ES-I3 (cell line): ENCODE data around the gene THRAP3.

Experiments
- H3K36me3 ChIP-seq: 2 replicates; pipeline ENCODE4 v1.6.1; 2013; ENCODE audit warnings: mild to moderate bottlenecking, low read length, control low read depth, moderate library complexity; ENCODE audit not compliant: insufficient read depth
- H3K4me1 ChIP-seq: 2 replicates; pipeline ENCODE4 v1.6.1; 2013; ENCODE audit warnings: mild to moderate bottlenecking, control low read depth, low read length; ENCODE audit not compliant: insufficient read depth
- H3K9ac ChIP-seq: 2 replicates; pipeline ENCODE4 v1.6.1; 2013; ENCODE audit warnings: low read depth, mild to moderate bottlenecking, low read length, moderate library complexity
- H3K9me3 ChIP-seq: 2 replicates; pipeline ENCODE4 v1.6.1; 2013; ENCODE audit warnings: mild to moderate bottlenecking, low read length, moderate library complexity; ENCODE audit not compliant: control insufficient read depth, insufficient read depth

THRAP3 gene

GRCh38 chr1:36286802-36287201, 62.6 kb downstream of the THRAP3 start:
- Histone ChIP-seq H3K4me1 (no peaks in the 10 kb centered on the region), H3K9ac (no peak overlapping the region), H3K9me3 (no peaks in the 10 kb centered on the region), H3K36me3 (peaks cover 48% of the 10 kb centered on the region)

GRCh38 chr1:36287595-36287994, 63.4 kb downstream of the THRAP3 start:
- Histone ChIP-seq H3K36me3 (peaks cover 53% of the 10 kb centered on the region), H3K4me1 (no peaks in the 10 kb centered on the region), H3K9ac (no peak overlapping the region), H3K9me3 (no peaks in the 10 kb centered on the region)

GRCh38 chr1:36295390-36295789, 71.1 kb downstream of the THRAP3 start:
- no peaks in the 10 kb centered on the region for H3K4me1 ChIP-seq
- no peaks in the 10 kb centered on the region for H3K9me3 ChIP-seq
- peaks cover 64% of the 10 kb centered on the region for H3K36me3 ChIP-seq
- no peak overlapping the region for H3K9ac ChIP-seq

DNA sequence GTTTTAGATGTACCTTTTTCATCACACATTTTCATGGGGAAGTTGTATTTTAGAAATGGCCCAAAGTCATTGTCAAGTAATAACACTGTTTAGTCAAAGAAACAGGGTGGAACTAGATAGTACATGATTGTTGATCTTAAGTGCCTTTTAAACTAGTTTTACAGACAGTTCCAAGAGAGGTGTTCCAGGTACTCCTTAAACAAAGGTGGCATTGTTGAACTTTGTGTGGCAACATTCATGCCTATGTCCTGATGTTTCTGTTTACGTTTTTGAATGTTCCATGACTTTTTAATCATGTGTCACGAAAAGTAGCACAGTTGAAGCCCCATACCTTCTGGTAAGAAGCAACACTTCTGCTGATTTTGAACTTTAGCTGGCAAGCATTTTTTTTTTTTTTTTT, 72.8 kb downstream of the THRAP3 start:
- Histone ChIP-seq H3K9me3 (no peaks in the 10 kb centered on the region), H3K4me1 (no peaks in the 10 kb centered on the region), H3K36me3 (peaks cover 61% of the 10 kb centered on the region), H3K9ac (no peak overlapping the region)

- Histone ChIP-seq H3K4me1 (no peaks in the 10 kb centered on the region), H3K9ac (no peak overlapping the region), H3K9me3 (no peaks in the 10 kb centered on the region), H3K36me3 (peaks cover 60% of the 10 kb centered on the region)
Observed at GRCh38 chr1:36298640-36299039, 74.4 kb downstream of the THRAP3 start.

- H3K9ac ChIP-seq = no peak overlapping the region
- H3K9me3 ChIP-seq = no peaks in the 10 kb centered on the region
- H3K4me1 ChIP-seq = peaks cover 3% of the 10 kb centered on the region; the same call in 1 of the 2 replicates
- H3K36me3 ChIP-seq = peaks cover 50% of the 10 kb centered on the region
Observed at GRCh38 chr1:36300526-36300925, 76.3 kb downstream of the THRAP3 start.

DNA sequence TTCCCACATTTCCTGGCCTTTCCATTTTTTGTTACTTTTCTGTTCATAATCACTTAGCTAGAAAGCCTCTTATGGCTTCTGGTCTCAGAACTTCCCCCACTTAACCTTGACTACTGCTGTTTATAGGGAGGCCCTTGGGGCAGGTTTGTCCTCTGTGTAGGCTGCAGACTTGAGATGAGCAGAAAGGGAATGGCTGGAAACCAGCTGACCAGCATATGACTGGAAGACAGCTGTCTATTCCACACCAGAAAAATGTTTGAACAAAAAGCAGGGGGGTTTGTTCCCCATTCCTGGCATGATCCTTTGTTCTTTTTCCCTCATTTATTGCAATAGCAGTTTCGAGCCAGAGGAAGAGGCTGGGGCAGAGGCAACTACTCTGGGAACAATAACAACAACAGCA, 77.0 kb downstream of the THRAP3 start:
- Histone ChIP-seq H3K36me3 (peaks cover 44% of the 10 kb centered on the region), H3K4me1 (peaks cover 6% of the 10 kb centered on the region; the same call in 1 of the 2 replicates), H3K9me3 (no peaks in the 10 kb centered on the region), H3K9ac (no peak overlapping the region)

DNA sequence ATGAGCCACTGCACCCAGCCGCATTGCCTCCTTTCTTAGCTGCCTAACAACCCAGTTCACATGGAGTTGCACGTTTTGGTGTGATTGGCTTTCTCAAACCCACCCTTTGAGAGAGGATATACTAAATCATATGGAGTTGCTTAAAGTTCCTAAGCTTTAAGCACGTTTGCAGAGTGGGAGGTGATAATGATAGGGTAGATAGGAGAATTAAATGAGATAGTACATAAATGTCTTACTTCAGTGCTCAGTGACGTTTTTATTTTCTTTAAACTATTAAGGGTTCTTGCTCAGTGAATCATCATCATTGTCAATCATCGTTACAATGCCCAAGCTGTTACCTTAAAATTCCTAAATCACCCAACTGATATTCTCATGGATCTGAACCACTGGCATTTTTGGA, 79.0 kb downstream of the THRAP3 start:
- H3K36me3 ChIP-seq = peaks cover 33% of the 10 kb centered on the region
- no peak overlapping the region for H3K9ac ChIP-seq

GRCh38 chr1:36303650-36304360, 79.6 kb downstream of the THRAP3 start:
- H3K9me3 ChIP-seq = no peaks in the 10 kb centered on the region
- H3K36me3 ChIP-seq = peaks cover 29% of the 10 kb centered on the region
- peaks cover 6% of the 10 kb centered on the region; the same call in 1 of the 2 replicates for H3K4me1 ChIP-seq
- no peak overlapping the region for H3K9ac ChIP-seq

More for the DNA sequence above, 79.0 kb downstream of the THRAP3 start:
- Histone ChIP-seq H3K9me3 (no peaks in the 10 kb centered on the region), H3K4me1 (peaks cover 6% of the 10 kb centered on the region; the same call in 1 of the 2 replicates)

- H3K36me3 ChIP-seq = peaks cover 28% of the 10 kb centered on the region
- H3K9me3 ChIP-seq = no peaks in the 10 kb centered on the region
- no peak overlapping the region for H3K9ac ChIP-seq
- H3K4me1 ChIP-seq = peaks cover 6% of the 10 kb centered on the region; the same call in 1 of the 2 replicates
Observed at GRCh38 chr1:36304521-36304920, 80.3 kb downstream of the THRAP3 start.

- Histone ChIP-seq H3K9me3 (no peaks in the 10 kb centered on the region), H3K9ac (peak overlapping the region; percentile 73; the same call in 1 of the 2 replicates), H3K36me3 (peaks cover 21% of the 10 kb centered on the region), H3K4me1 (peaks cover 6% of the 10 kb centered on the region; the same call in 1 of the 2 replicates)
Observed at GRCh38 chr1:36304970-36305914, 81.0 kb downstream of the THRAP3 start.

- Histone ChIP-seq H3K9me3 (no peaks in the 10 kb centered on the region), H3K9ac (peak overlapping the region; percentile 73), H3K4me1 (peaks cover 6% of the 10 kb centered on the region; the same call in 1 of the 2 replicates), H3K36me3 (peaks cover 19% of the 10 kb centered on the region)
Observed at GRCh38 chr1:36305915-36306209, 81.6 kb downstream of the THRAP3 start.

DNA sequence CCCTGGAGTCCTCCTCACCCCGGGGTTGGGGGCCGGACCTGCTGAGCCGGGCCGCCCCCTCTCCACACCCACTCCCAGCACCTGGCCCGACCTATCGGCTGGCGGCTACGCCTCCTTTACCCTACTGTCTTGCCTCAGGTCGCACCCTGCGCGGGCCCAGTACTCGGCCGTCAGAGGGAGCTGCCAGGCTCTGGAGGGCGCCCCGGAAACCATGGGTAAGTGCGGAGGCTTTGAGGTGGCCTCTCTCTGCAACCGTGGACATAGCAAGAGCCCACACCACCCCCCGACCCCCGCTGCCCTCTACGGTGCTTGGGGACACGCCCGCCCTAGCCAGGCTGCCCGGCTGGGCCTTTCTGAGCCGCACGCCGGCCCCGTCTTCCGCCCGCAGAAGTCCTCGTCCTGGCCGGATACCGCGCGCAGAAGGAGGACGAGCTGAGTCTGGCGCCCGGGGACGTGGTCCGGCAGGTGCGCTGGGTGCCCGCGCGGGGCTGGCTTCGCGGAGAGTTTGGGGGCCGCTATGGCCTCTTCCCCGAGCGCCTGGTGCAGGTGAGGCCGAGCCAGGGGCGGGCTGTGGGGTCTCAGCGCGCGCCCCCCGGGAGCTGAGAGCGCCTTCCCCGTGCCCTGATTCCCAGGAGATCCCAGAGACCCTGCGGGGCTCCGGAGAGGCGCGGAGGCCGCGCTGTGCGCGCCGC, 82.1 kb downstream of the THRAP3 start, which contains the start of gene SH3D21:
TSS of gene SH3D21 (plus strand) at position 159 of the 692 bp plus-strand sequence. CDS start at position 212, 53 bp downstream.
- H3K9me3 ChIP-seq = no peaks in the 10 kb centered on the region
- peak within 1 kb of the TSS; percentile 73 for H3K9ac ChIP-seq
- peaks cover 6% of the 10 kb centered on the region; the same call in 1 of the 2 replicates for H3K4me1 ChIP-seq
- H3K36me3 ChIP-seq = peaks cover 15% of the 10 kb centered on the region

DNA sequence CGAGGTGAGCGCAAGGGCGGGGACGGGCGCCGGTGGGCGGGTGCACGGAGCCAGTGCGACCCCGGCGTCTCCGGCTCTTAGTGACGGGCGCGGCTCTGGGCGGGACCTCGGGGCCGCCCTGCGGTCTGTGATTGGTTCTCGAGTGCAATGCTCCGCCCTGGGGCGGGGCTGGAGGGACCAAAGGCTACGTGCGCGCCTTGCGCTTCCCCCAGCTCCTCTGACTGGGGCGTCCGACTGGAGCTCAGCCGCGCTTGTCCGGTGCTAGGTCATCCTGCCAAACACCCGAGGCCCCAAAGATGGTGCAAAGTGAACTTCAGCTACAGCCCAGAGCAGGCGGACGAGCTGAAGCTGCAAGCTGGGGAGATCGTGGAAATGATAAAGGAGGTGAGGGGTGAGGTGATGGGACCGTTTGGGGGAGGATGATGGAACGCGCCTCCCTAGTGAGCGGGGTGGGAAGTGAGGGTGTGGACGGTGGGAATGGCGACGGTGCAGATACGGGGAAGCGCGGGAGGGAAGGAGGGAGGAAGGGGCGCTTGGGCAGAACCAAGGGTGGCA, 82.7 kb downstream of the THRAP3 start:
- no peaks in the 10 kb centered on the region for H3K9me3 ChIP-seq
- H3K36me3 ChIP-seq = peaks cover 9% of the 10 kb centered on the region
- H3K9ac ChIP-seq = peak overlapping the region; percentile 73; the same call in 1 of the 2 replicates
- peaks cover 6% of the 10 kb centered on the region; the same call in 1 of the 2 replicates for H3K4me1 ChIP-seq
